Large intestine (tissue), 3 donors: ENCODE measurements around the gene TANGO6. TPM values are rescaled to one million over a fixed set of nuclear protein-coding genes. Genes with fewer than 3 reads are reported as not detected.

Experiments
- DNase-seq, 2 donors: peaks; one replicate each; pipeline versions ENCODE4 v3.0.0 to v3.0.0-alpha.2; 2013
- H3K27ac ChIP-seq: one replicate; pipeline ENCODE4 v1.5.1; 2013; ENCODE audit warnings: low read length
- H3K27me3 ChIP-seq: 2 replicates; pipeline ENCODE4 v1.6.1; 2013; ENCODE audit warnings: low read length; ENCODE audit not compliant: control insufficient read depth, insufficient read depth
- H3K36me3 ChIP-seq: 2 replicates; pipeline ENCODE4 v1.6.1; 2013; ENCODE audit warnings: low read length; ENCODE audit not compliant: control insufficient read depth, insufficient read depth
- H3K4me1 ChIP-seq: one replicate; pipeline ENCODE4 v1.6.1; 2013; ENCODE audit warnings: low read length; ENCODE audit not compliant: control insufficient read depth, insufficient read depth
- H3K4me3 ChIP-seq: one replicate; pipeline ENCODE4 v1.5.1; 2013; ENCODE audit warnings: low read length
- H3K9me3 ChIP-seq: one replicate; pipeline ENCODE4 v1.6.1; 2013; ENCODE audit warnings: mild to moderate bottlenecking, low read depth, low read length, moderate library complexity; ENCODE audit not compliant: control insufficient read depth
- WGBS: methylation state at CpG from one replicate; pipeline ENCODE4 v1.1.5; 2013; ENCODE audit warnings: low lambda C conversion rate; ENCODE audit not compliant: insufficient coverage; 5-methylcytosine and 5-hydroxymethylcytosine counted together
- polyA plus RNA-seq: library from polyadenylated mRNA; unstranded; fragments of 120-200 nt; gene quantifications from one replicate; pipeline ENCODE4 v1.2.1, GENCODE V29; 2013

The TANGO6 gene
- polyA plus RNA-seq, 1 donor: 4.5 TPM

GRCh38 chr16:68960910-68961309 lies 117.6 kb downstream of the TANGO6 start:
- no peaks in the 10 kb centered on the region for H3K9me3 ChIP-seq
- DNase-seq: no peak
- no peak overlapping the region for H3K27ac ChIP-seq
- H3K4me3 ChIP-seq: no peak overlapping the region
- no peaks in the 10 kb centered on the region for H3K27me3 ChIP-seq
- WGBS: no CpG with 5 or more reads among the region's 5 CpGs
- H3K4me1 ChIP-seq: no peaks in the 10 kb centered on the region
- no peaks in the 10 kb centered on the region for H3K36me3 ChIP-seq

GRCh38 chr16:68961778-68962402 lies 118.6 kb downstream of the TANGO6 start:
- 100% methylated on average over 1 of the region's 4 CpGs for WGBS
- Histone ChIP-seq H3K4me1 (no peaks in the 10 kb centered on the region), H3K36me3 (no peaks in the 10 kb centered on the region), H3K27me3 (no peaks in the 10 kb centered on the region), H3K27ac (no peak overlapping the region), H3K4me3 (no peak overlapping the region), H3K9me3 (no peaks in the 10 kb centered on the region)
- DNase-seq: no peak

DNA sequence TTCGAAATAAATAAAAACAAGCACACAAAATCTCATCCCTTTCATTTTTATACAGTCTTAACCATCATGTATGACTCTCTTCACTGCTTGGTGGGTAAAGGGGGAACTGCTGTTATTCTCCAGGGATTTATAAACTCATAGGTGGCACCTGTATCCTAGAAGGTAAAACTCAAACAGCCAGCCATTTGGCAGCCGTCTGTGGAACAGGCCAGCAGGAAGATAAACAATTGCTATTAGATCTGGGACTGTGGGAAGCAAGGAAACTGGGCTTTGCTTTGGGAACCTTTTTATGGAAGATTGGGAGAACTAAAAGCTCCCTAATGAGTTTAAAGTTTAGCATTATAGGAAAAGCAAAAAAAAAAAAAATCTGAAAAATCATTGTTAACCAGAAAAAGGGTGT lies 126.0 kb downstream of the TANGO6 start:
- Histone ChIP-seq H3K36me3 (peaks cover 3% of the 10 kb centered on the region), H3K9me3 (no peaks in the 10 kb centered on the region), H3K27ac (no peak overlapping the region), H3K4me1 (peaks cover 6% of the 10 kb centered on the region), H3K27me3 (no peaks in the 10 kb centered on the region), H3K4me3 (no peak overlapping the region)
- DNase-seq: no peak
- whole genome bisulfite sequencing: 100% methylated on average over 1 of the region's 2 CpGs

GRCh38 chr16:68972013-68972412 lies 128.7 kb downstream of the TANGO6 start:
- Histone ChIP-seq H3K4me1 (peaks cover 6% of the 10 kb centered on the region), H3K9me3 (no peaks in the 10 kb centered on the region), H3K36me3 (peaks cover 6% of the 10 kb centered on the region), H3K27me3 (no peaks in the 10 kb centered on the region), H3K27ac (no peak overlapping the region), H3K4me3 (no peak overlapping the region)
- DNase-seq: peak in 1 of 2 donors; percentile 23
- 40% methylated on average over 1 of the region's 4 CpGs for WGBS

DNA sequence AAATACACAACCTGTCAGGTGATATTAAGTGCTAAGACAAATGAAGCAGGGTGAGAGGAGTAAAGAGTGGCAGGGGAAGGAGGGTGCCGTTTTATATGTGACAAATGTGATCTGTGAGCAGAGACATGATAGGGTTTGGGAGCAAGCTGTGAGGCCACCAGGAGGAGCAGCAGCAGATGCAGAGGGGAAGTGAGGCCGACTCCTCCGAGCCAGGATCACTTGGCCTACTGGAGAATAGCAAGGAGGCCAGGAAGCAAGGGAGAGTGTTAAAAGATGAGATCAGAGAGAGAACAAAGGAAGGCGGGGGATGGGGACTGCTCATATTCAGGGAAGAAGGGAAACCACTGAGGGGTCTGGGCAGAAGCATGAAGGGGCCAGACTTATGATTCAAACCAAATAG lies 129.4 kb downstream of the TANGO6 start:
- H3K27me3 ChIP-seq: no peaks in the 10 kb centered on the region
- H3K4me1 ChIP-seq: peaks cover 6% of the 10 kb centered on the region
- no peaks in the 10 kb centered on the region for H3K9me3 ChIP-seq
- H3K36me3 ChIP-seq: peaks cover 6% of the 10 kb centered on the region
- WGBS: 34% methylated on average over 4 of the region's 4 CpGs
- H3K27ac ChIP-seq: no peak overlapping the region
- peak; percentile 20 to 54 for DNase-seq
- no peak overlapping the region for H3K4me3 ChIP-seq

DNA sequence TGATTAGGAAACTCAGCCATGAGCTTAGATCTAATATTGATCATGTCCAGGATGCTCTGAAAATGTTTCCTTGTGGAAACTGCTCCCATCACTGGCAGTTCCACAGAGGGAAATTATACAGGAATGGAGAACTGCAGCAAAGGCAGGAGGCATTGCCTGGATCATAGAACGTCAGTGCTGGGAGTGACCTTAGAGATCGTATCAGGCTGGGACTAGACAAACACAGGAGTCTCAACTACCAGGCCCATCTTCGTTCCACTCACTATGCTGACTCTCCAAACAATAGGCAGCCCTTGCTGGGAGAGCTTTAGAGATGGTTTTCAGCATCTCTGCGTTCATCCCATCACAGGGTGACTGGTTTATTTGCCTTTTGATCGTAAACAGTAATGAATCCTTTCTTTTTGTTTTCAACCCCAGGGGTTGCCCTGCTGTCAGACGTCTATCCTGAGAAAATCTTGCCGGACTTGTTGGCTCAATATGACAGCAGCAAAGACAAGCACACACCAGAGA lies 130.3 kb downstream of the TANGO6 start:
- 100% methylated on average over 1 of the region's 7 CpGs for WGBS
- H3K36me3 ChIP-seq: peaks cover 6% of the 10 kb centered on the region

GRCh38 chr16:68978303-68978954 lies 135.1 kb downstream of the TANGO6 start:
- peaks cover 6% of the 10 kb centered on the region for H3K36me3 ChIP-seq
- WGBS: no CpG with 5 or more reads among the region's 2 CpGs
- DNase-seq: no peak

More for the DNA sequence above, 130.3 kb downstream of the TANGO6 start:
- H3K4me3 ChIP-seq: no peak overlapping the region
- H3K27ac ChIP-seq: no peak overlapping the region
- H3K27me3 ChIP-seq: no peaks in the 10 kb centered on the region
- H3K4me1 ChIP-seq: peaks cover 6% of the 10 kb centered on the region
- H3K9me3 ChIP-seq: no peaks in the 10 kb centered on the region
- no peak for DNase-seq

GRCh38 chr16:68980695-68981315 lies 137.5 kb downstream of the TANGO6 start:
- 86% methylated on average over 1 of the region's 15 CpGs for WGBS
- DNase-seq: no peak
- no peak overlapping the region for H3K27ac ChIP-seq
- H3K36me3 ChIP-seq: no peaks in the 10 kb centered on the region
- no peaks in the 10 kb centered on the region for H3K4me1 ChIP-seq
- no peaks in the 10 kb centered on the region for H3K27me3 ChIP-seq
- no peak overlapping the region for H3K4me3 ChIP-seq
- no peaks in the 10 kb centered on the region for H3K9me3 ChIP-seq

More at GRCh38 chr16:68978303-68978954, 135.1 kb downstream of the TANGO6 start:
- Histone ChIP-seq H3K9me3 (no peaks in the 10 kb centered on the region), H3K4me1 (no peaks in the 10 kb centered on the region), H3K27me3 (no peaks in the 10 kb centered on the region), H3K4me3 (no peak overlapping the region), H3K27ac (no peak overlapping the region)

GRCh38 chr16:68981971-68982370 lies 138.6 kb downstream of the TANGO6 start:
- Histone ChIP-seq H3K4me3 (no peak overlapping the region), H3K4me1 (no peaks in the 10 kb centered on the region), H3K27me3 (no peaks in the 10 kb centered on the region), H3K36me3 (no peaks in the 10 kb centered on the region), H3K9me3 (no peaks in the 10 kb centered on the region), H3K27ac (no peak overlapping the region)
- no CpG with 5 or more reads among the region's 2 CpGs for WGBS
- DNase-seq: no peak

DNA sequence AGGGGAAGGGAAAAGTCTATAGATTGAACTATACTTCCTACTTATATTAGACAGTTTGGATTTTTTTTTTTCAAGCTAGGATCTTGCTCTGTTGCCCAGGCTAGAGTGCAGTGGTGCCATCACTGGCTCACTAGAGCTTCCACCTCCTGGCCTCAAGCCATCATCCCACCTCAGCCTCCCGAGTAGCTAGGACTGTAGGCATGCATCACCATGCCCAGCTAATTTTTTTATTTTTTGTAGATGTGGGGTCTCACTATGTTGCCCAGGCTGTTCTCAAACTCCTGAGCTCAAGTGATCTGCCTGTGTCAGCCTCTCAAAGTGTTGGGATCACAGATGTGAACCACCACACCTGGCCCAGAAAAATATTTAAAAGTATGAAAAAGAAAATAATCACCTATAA lies 141.1 kb downstream of the TANGO6 start:
- no peaks in the 10 kb centered on the region for H3K27me3 ChIP-seq
- H3K36me3 ChIP-seq: no peaks in the 10 kb centered on the region
- DNase-seq: no peak
- H3K27ac ChIP-seq: no peak overlapping the region
- WGBS: no CpG with 5 or more reads among the region's 1 CpG
- no peaks in the 10 kb centered on the region for H3K9me3 ChIP-seq
- H3K4me1 ChIP-seq: no peaks in the 10 kb centered on the region
- no peak overlapping the region for H3K4me3 ChIP-seq
